Measurements from ENCODE around the gene LLPH. TPM values are rescaled to one million over a fixed set of nuclear protein-coding genes. Genes with fewer than 3 reads are reported as not detected.

Gene LLPH
- total and polyA plus RNA-seq, 2 donors from 2014 or later: 21.9 to 28.7 TPM

DNA sequence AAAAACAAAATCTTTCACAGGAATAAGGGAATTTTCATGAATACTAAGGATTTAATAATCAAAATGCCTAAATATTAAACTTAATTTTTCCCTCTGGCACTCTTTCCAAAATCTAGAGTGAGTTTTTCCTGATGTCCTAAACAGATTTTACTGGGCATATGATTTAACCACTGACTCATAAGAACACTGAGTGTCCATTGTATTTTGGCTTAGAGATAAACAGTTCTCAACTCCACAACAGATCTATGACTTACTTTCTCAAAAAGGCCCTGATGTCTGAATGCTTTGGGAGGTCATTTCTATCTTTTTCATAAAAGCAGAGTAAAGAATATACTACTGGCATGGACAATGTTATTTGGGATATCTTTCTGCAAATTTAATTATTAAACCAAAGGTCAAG is 24.2 kb upstream of the LLPH start:
- FAIRE-seq: no peak
- TF ChIP-seq, protein P1, sequence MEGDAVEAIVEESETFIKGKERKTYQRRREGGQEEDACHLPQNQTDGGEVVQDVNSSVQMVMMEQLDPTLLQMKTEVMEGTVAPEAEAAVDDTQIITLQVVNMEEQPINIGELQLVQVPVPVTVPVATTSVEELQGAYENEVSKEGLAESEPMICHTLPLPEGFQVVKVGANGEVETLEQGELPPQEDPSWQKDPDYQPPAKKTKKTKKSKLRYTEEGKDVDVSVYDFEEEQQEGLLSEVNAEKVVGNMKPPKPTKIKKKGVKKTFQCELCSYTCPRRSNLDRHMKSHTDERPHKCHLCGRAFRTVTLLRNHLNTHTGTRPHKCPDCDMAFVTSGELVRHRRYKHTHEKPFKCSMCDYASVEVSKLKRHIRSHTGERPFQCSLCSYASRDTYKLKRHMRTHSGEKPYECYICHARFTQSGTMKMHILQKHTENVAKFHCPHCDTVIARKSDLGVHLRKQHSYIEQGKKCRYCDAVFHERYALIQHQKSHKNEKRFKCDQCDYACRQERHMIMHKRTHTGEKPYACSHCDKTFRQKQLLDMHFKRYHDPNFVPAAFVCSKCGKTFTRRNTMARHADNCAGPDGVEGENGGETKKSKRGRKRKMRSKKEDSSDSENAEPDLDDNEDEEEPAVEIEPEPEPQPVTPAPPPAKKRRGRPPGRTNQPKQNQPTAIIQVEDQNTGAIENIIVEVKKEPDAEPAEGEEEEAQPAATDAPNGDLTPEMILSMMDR (IDR thresholded peaks at IDR 0.05; ENCODE audit: borderline replicate concordance, extremely low read depth, insufficient read depth): no peak

DNA sequence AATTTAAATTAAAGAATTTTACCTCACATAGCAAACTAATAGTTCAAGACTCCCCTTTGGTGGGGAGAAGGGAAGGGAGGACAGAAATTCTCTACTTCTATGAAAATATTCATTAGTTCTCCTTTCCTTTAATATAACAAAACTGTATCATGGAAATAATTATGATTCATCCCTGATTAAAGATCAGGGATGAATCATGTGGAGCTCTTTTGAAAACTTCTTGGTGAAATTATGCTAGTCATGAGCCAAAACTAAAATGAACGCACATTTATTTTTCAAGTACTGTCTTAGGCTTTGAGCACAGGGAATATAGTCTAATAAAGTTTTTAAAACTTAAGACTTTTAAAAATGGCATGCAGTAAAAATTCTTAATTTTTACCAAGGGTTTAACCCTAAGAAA is 22.2 kb upstream of the LLPH start:
- Histone ChIP-seq H3K27ac (ENCODE audit: low read depth in 2 of 2, low read length in 2 of 2) (no peak overlapping the region), H3K4me3 (ENCODE audit: low read length in 3 of 3) (no peak overlapping the region), H3K27me3 (ENCODE audit: control insufficient read depth, insufficient read depth, low read length) (no peaks in the 10 kb centered on the region), H3K36me3 (ENCODE audit: control insufficient read depth in 2 of 3, insufficient read depth in 3 of 3, low read length in 3 of 3) (peaks cover 0 to 6% (median 4%) of the 10 kb centered on the region in 3 donors), H3K9me3 (ENCODE audit: control insufficient read depth in 2 of 3, insufficient read depth in 1 of 3, low read length in 3 of 3) (no peaks in the 10 kb centered on the region), H3K4me1 (ENCODE audit: control insufficient read depth in 2 of 3, insufficient read depth in 2 of 3, low read depth in 1 of 3, low read length in 3 of 3) (no peaks in the 10 kb centered on the region), H3K9ac (ENCODE audit: low read length in 3 of 3) (no peak overlapping the region)
- intact Hi-C loops (cut with DNase I): no loop called here
- FAIRE-seq (no peak), DNase-seq (no peak)
- TF ChIP-seq, protein P1 (IDR thresholded peaks at IDR 0.05; ENCODE audit: borderline replicate concordance, extremely low read depth, insufficient read depth): no peak

More for the DNA sequence above, 24.2 kb upstream of the LLPH start:
- no peak overlapping the region for H3K9ac ChIP-seq (ENCODE audit: low read length in 3 of 3)
- H3K9me3 ChIP-seq (ENCODE audit: control insufficient read depth in 2 of 3, insufficient read depth in 1 of 3, low read length in 3 of 3): no peaks in the 10 kb centered on the region
- H3K27me3 ChIP-seq (ENCODE audit: control insufficient read depth, insufficient read depth, low read length): no peaks in the 10 kb centered on the region
- no peaks in the 10 kb centered on the region for H3K4me1 ChIP-seq (ENCODE audit: control insufficient read depth in 2 of 3, insufficient read depth in 2 of 3, low read depth in 1 of 3, low read length in 3 of 3)
- intact Hi-C loops (cut with DNase I): no loop called here
- no peak overlapping the region for H3K4me3 ChIP-seq (ENCODE audit: low read length in 3 of 3)
- DNase-seq: no peak
- no peak overlapping the region for H3K27ac ChIP-seq (ENCODE audit: low read depth in 2 of 2, low read length in 2 of 2)
- H3K36me3 ChIP-seq (ENCODE audit: control insufficient read depth in 2 of 3, insufficient read depth in 3 of 3, low read length in 3 of 3): peaks cover 0 to 10% (median 2%) of the 10 kb centered on the region in 3 donors

DNA sequence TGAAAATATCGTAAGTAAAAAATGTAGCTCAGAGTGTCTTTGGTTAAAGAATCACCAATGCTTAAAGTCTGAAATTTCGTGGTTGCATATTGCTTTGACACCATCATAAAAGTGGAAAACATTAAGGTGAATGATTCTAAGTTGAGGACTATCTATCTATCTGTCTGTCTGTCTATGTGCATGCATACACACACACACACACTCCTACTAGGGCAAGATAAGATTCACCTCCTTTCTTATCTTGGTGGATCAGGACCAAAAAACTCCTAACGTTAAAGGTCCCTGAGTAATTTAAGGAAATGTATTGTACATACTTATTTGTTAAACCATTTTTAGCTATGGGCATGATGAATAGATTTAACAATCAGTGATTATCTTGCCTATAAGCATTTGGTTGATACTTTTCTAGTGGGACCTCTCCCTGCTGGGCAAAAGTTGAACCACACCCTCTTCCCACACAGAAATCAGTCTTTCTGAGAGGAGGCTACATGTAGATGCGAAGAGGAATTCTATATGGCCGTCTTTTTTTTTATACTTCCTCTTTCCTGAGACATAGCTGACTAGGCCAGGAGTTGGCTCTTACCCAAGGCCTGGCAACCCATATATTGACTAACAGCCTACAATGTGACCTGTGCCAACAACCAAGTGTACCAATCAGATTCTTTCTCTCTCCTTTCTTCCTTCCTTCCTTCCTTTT is 19.3 kb upstream of the LLPH start:
- Histone ChIP-seq H3K9ac (ENCODE audit: low read length in 3 of 3) (no peak overlapping the region), H3K27ac (ENCODE audit: low read depth in 2 of 2, low read length in 2 of 2) (no peak overlapping the region), H3K36me3 (ENCODE audit: control insufficient read depth in 2 of 3, insufficient read depth in 3 of 3, low read length in 3 of 3) (peaks cover 0 to 6% (median 4%) of the 10 kb centered on the region in 3 donors), H3K4me1 (ENCODE audit: control insufficient read depth in 2 of 3, insufficient read depth in 2 of 3, low read depth in 1 of 3, low read length in 3 of 3) (no peaks in the 10 kb centered on the region), H3K27me3 (ENCODE audit: control insufficient read depth, insufficient read depth, low read length) (no peaks in the 10 kb centered on the region), H3K9me3 (ENCODE audit: control insufficient read depth in 2 of 3, insufficient read depth in 1 of 3, low read length in 3 of 3) (no peaks in the 10 kb centered on the region), H3K4me3 (ENCODE audit: low read length in 3 of 3) (no peak overlapping the region)
- intact Hi-C loops (cut with DNase I): no loop called here
- no peak for DNase-seq
- TF ChIP-seq, protein P1 (IDR thresholded peaks at IDR 0.05; ENCODE audit: borderline replicate concordance, extremely low read depth, insufficient read depth): no peak
- no peak for FAIRE-seq

Measured in kidney (tissue), 14 donors.